ENCODE results near the gene TFDP1. TPM values are rescaled to one million over a fixed set of nuclear protein-coding genes. Genes with fewer than 3 reads are reported as not detected.
A peak's percentile ranks its signal among the peaks of the same experiment; 100 is the strongest.

The TFDP1 gene
- total RNA-seq, 4 donors from 2014 or later, result 10.3 to 101 (median 52.3) TPM

DNA sequence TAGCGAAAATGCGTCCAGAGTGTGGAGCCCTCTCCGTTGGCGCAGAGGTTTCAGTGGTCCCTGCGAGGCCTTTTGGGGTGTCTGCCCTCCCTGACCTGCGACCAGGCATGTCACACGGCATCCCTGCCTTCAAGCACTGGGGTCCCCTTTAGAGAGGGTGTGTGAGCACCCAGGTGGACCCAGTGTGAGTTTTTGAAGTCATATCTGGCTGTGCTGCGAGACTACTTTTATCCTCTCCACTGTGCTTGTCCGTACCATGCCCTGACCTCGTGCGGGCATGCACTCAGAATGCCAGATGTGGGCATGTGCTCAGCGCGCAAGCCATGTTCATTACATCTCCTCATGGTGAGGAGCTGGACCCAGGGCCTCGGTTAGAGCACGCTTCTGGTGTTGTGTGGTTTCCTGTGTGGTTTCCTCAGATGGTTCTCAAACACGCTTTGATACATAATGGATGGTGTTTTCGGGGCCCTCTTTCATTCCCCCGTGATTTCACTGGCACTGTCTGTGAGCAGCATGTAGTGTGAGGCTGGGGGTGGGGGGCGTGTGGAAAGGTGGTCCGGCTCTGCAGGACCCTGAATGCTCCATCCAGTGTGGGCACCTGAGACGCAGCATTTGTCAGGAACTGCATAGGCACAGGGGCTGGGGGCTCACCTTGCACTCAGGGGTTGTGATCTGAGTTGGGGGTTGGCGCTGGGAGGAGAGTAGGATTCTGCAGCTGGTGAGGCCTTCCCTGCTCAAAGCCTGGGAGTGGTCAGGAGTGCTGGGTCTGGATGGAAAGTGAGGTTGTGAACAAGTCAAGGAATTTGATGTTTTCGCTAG is 2.3 kb downstream of the TFDP1 start:
- Histone ChIP-seq H3K9me3 (no peaks in the 10 kb centered on the region), H3K4me3 (no peak overlapping the region), H3K4me1 (no peaks in the 10 kb centered on the region), H3K27ac (no peak overlapping the region), H3K27me3 (no peaks in the 10 kb centered on the region), H3K36me3 (no peaks in the 10 kb centered on the region)
- TF ChIP-seq POLR2A (IDR thresholded peaks at IDR 0.05), result no peak
- TF ChIP-seq, protein P1, sequence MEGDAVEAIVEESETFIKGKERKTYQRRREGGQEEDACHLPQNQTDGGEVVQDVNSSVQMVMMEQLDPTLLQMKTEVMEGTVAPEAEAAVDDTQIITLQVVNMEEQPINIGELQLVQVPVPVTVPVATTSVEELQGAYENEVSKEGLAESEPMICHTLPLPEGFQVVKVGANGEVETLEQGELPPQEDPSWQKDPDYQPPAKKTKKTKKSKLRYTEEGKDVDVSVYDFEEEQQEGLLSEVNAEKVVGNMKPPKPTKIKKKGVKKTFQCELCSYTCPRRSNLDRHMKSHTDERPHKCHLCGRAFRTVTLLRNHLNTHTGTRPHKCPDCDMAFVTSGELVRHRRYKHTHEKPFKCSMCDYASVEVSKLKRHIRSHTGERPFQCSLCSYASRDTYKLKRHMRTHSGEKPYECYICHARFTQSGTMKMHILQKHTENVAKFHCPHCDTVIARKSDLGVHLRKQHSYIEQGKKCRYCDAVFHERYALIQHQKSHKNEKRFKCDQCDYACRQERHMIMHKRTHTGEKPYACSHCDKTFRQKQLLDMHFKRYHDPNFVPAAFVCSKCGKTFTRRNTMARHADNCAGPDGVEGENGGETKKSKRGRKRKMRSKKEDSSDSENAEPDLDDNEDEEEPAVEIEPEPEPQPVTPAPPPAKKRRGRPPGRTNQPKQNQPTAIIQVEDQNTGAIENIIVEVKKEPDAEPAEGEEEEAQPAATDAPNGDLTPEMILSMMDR (IDR thresholded peaks at IDR 0.05), result no peak
- peak in 1 of 2 donors; percentile 7 for DNase-seq
- intact Hi-C loops (cut with DNase I; ENCODE audit: low total_unique reads), result no loop called here

- H3K4me1 ChIP-seq, result no peaks in the 10 kb centered on the region
These were observed 4.0 kb downstream of the TFDP1 start for GRCh38 chr13:113588394-113589111.

DNA sequence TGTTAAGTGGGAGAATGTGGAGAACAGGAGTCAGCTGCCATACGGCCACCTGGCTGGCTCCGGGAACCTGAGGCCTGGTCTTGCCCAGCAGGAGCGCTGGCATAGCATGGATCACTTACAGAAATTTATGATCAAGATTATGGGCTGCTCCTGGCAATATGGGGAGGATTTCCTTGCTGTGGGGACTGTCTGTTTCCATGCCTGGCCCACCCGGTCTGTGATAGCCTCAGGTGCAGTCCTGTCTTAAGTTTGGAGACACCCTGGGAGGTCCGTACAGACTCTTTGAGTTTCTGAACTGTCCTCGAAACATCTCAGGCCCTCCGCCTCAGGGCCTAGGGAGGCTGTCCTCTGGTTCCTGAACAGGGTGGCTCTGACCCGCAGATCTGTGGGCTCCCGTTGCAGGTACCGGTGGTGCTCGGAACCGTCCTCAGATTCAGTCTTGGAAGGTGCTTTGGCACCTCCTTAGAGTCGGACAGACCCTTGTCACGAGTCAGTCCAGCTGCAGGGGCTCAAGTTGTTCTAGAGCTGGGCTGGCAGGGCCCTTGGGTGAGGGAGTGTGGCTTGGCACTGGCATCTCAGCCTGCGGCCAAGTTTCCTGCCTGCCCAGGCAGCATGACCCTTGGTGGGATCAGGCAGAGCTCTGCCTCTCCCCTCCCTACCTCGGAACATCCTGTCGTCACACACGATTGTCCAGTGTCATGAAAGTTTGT is 4.9 kb downstream of the TFDP1 start:
- no peaks in the 10 kb centered on the region for H3K36me3 ChIP-seq
- no peaks in the 10 kb centered on the region for H3K27me3 ChIP-seq
- TF ChIP-seq, protein P1 (IDR thresholded peaks at IDR 0.05), result no peak
- no peak for TF ChIP-seq POLR2A (IDR thresholded peaks at IDR 0.05)
- no peak overlapping the region for H3K4me3 ChIP-seq
- DNase-seq, result peak in 1 of 2 donors; percentile 4
- no peaks in the 10 kb centered on the region for H3K9me3 ChIP-seq
- intact Hi-C loops (cut with DNase I; ENCODE audit: low total_unique reads), result no loop called here
- H3K4me1 ChIP-seq, result no peaks in the 10 kb centered on the region
- no peak overlapping the region for H3K27ac ChIP-seq

More at GRCh38 chr13:113588394-113589111, 4.0 kb downstream of the TFDP1 start:
- H3K27ac ChIP-seq, result no peak overlapping the region
- H3K27me3 ChIP-seq, result no peaks in the 10 kb centered on the region
- H3K9me3 ChIP-seq, result no peaks in the 10 kb centered on the region
- peak in 1 of 2 donors; percentile 1 for DNase-seq
- H3K4me3 ChIP-seq, result no peak overlapping the region
- intact Hi-C loops (cut with DNase I; ENCODE audit: low total_unique reads), result no loop called here
- no peak for TF ChIP-seq POLR2A (IDR thresholded peaks at IDR 0.05)
- TF ChIP-seq, protein P1 (IDR thresholded peaks at IDR 0.05), result no peak
- H3K36me3 ChIP-seq, result no peaks in the 10 kb centered on the region

- TF ChIP-seq, protein P1 (IDR thresholded peaks at IDR 0.05), result no peak
- TF ChIP-seq POLR2A (IDR thresholded peaks at IDR 0.05), result no peak
- H3K27me3 ChIP-seq, result no peaks in the 10 kb centered on the region
- H3K27ac ChIP-seq, result no peak overlapping the region
- DNase-seq, result peak in 1 of 2 donors; percentile 6
- no peaks in the 10 kb centered on the region for H3K9me3 ChIP-seq
- no peaks in the 10 kb centered on the region for H3K36me3 ChIP-seq
- H3K4me3 ChIP-seq, result no peak overlapping the region
- H3K4me1 ChIP-seq, result no peaks in the 10 kb centered on the region
- intact Hi-C loops (cut with DNase I; ENCODE audit: low total_unique reads), result no loop called here
These were observed 5.4 kb downstream of the TFDP1 start for GRCh38 chr13:113589961-113590339.

Data from uterus (tissue), 4 donors.